Fibroblast of peridontal ligament (primary cell): Measurements from ENCODE around the gene RICTOR.

Experiments
- DNase-seq: peaks from one replicate; pipeline ENCODE4 v3.0.0-alpha.2; 2010; ENCODE audit errors: extremely low read depth

RICTOR gene

DNA sequence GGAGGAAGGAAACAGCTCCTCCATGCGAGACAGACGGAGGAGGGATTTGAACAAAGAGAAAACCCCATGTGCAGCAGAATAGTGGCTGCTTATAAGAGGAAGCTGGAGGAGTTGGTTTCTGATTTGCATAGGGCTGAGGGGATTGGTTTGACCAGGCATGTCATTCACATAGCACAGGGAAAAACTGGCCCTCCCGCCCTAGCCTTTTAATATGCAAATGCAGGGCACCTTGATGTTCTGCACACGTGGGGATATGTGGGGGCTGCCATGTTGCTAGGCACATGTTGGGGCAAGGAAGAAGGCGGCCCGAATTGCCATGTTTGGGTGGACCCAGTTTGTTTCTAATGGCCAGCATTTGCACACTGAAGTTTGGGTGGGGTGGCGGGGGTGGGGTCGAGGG is 186.2 kb downstream of the RICTOR start:
- no peak for DNase-seq
